IMR-90 (cell line): Measurements from ENCODE around the gene RUFY2. TPM values are rescaled to one million over a fixed set of nuclear protein-coding genes. Genes with fewer than 3 reads are reported as not detected.

Experiments
- ATAC-seq: fragments of 200-7000 bp; cut with Tn5 transposase; 2 replicates; pipeline ENCODE4 v1.9.1; 2020; ENCODE audit warnings: low read depth, mild to moderate bottlenecking, moderate library complexity
- BruUV-seq: library from RNA; stranded (reverse); fragments of 400-500 nt; replicated peaks from 2 replicates; lab custom pipeline; 2021; lab: Mats Ljungman, UMichigan
- CTCF ChIA-PET: fragments of 300-600 bp; formaldehyde crosslinking; extraction: SDS; loops from one replicate; lab custom pipeline; 2021; ENCODE audit warnings: antibody characterized with exemption; lab: Yijun Ruan, JAX
- POLR2A ChIA-PET: fragments of 300-600 bp; sonication (Branson Sonifier 250); formaldehyde crosslinking; loops from one replicate; lab custom pipeline; 2022; ENCODE audit warnings: antibody characterized with exemption; ENCODE audit not compliant: unreplicated experiment; lab: Charles Lee
- DNase-seq: peaks from one replicate; pipeline ENCODE4 v3.0.0; 2013
- H2AFZ ChIP-seq: replicated peaks from 2 replicates; pipeline ENCODE3; 2013; ENCODE audit warnings: low read length, mild to moderate bottlenecking; ENCODE audit not compliant: poor library complexity
- H2AK5ac ChIP-seq: 2 replicates; pipeline ENCODE4 v1.6.1; 2013; ENCODE audit warnings: low read depth, low read length, inconsistent platforms
- H2AK9ac ChIP-seq: replicated peaks from 2 replicates; pipeline ENCODE3; 2013; ENCODE audit warnings: mild to moderate bottlenecking, low read depth, low read length, moderate library complexity; ENCODE audit not compliant: poor library complexity
- H2BK120ac ChIP-seq: 2 replicates; pipeline ENCODE4 v1.6.1; 2013; ENCODE audit warnings: low read depth, low read length, inconsistent platforms
- H2BK15ac ChIP-seq: 3 replicates; pipeline ENCODE4 v1.6.1; 2013; ENCODE audit warnings: low read depth, low read length, inconsistent platforms
- H2BK20ac ChIP-seq: 2 replicates; pipeline ENCODE4 v1.6.1; 2013; ENCODE audit warnings: low read depth, mild to moderate bottlenecking, inconsistent platforms, low read length, moderate library complexity
- H2BK5ac ChIP-seq: 2 replicates; pipeline ENCODE4 v1.6.1; 2013; ENCODE audit warnings: mild to moderate bottlenecking, low read depth, low read length, inconsistent platforms; ENCODE audit not compliant: poor library complexity, severe bottlenecking
- H3K14ac ChIP-seq: replicated peaks from 2 replicates; pipeline ENCODE4 v1.6.1; 2013; ENCODE audit warnings: low read depth, low read length, inconsistent platforms
- H3K18ac ChIP-seq: 2 replicates; pipeline ENCODE4 v1.6.1; 2013; ENCODE audit warnings: low read depth, low read length, control low read depth
- H3K23ac ChIP-seq: 2 replicates; pipeline ENCODE4 v1.6.1; 2013; ENCODE audit warnings: low read depth, low read length, inconsistent platforms
- H3K27ac ChIP-seq: 2 replicates; pipeline ENCODE4 v1.5.1; 2013; ENCODE audit warnings: mild to moderate bottlenecking, control low read depth, low read length; ENCODE audit not compliant: insufficient read depth
- H3K27me3 ChIP-seq: 2 replicates; pipeline ENCODE4 v1.6.1; 2013; ENCODE audit warnings: low read length; ENCODE audit not compliant: control insufficient read depth, insufficient read depth
- H3K36me3 ChIP-seq: 2 replicates; pipeline ENCODE4 v1.6.1; 2013; ENCODE audit warnings: low read length, mixed read lengths; ENCODE audit not compliant: control insufficient read depth, insufficient read depth
- H3K4ac ChIP-seq: 2 replicates; pipeline ENCODE4 v1.6.1; 2013; ENCODE audit warnings: low read depth, low read length, inconsistent platforms
- H3K4me1 ChIP-seq: 2 replicates; pipeline ENCODE4 v1.6.1; 2013; ENCODE audit warnings: low read length, mixed read lengths; ENCODE audit not compliant: control insufficient read depth, insufficient read depth
- H3K4me2 ChIP-seq: 2 replicates; pipeline ENCODE4 v1.6.1; 2013; ENCODE audit warnings: low read depth, mild to moderate bottlenecking, control low read depth, low read length, moderate library complexity
- H3K4me3 ChIP-seq: 2 replicates; pipeline ENCODE4 v1.5.1; 2013; ENCODE audit warnings: low read depth, mild to moderate bottlenecking, control low read depth, low read length, moderate library complexity; ENCODE audit not compliant: insufficient read depth
- H3K56ac ChIP-seq: 2 replicates; pipeline ENCODE4 v1.6.1; 2013; ENCODE audit warnings: low read length, inconsistent platforms; ENCODE audit not compliant: insufficient read depth; ENCODE audit errors: extremely low read depth
- H3K79me1 ChIP-seq, 2 experiments: 2 replicates each; pipeline ENCODE4 v1.6.1; 2013; ENCODE audit warnings: low read length in 2 of 2, inconsistent platforms in 1 of 2, low read depth in 1 of 2
- H3K9ac ChIP-seq: 2 replicates; pipeline ENCODE4 v1.6.1; 2013; ENCODE audit warnings: low read depth, low read length, control low read depth
- H3K9me1 ChIP-seq: 2 replicates; pipeline ENCODE4 v1.6.1; 2013; ENCODE audit warnings: low read length, inconsistent platforms; ENCODE audit not compliant: insufficient read depth
- H3K9me3 ChIP-seq: 2 replicates; pipeline ENCODE4 v1.6.1; 2013; ENCODE audit warnings: low read length; ENCODE audit not compliant: control insufficient read depth, insufficient read depth
- H4K20me1 ChIP-seq: 2 replicates; pipeline ENCODE4 v1.6.1; 2013; ENCODE audit warnings: low read length, inconsistent platforms; ENCODE audit not compliant: insufficient read depth
- H4K5ac ChIP-seq: 2 replicates; pipeline ENCODE4 v1.6.1; 2013; ENCODE audit warnings: mild to moderate bottlenecking, low read depth, low read length, control low read depth
- H4K8ac ChIP-seq, 2 experiments: 2 replicates each; pipeline ENCODE4 v1.6.1; 2013; ENCODE audit warnings: low read depth in 2 of 2, low read length in 2 of 2, control low read depth in 1 of 2, inconsistent platforms in 1 of 2
- H4K91ac ChIP-seq: 2 replicates; pipeline ENCODE4 v1.6.1; 2013; ENCODE audit warnings: low read depth, low read length, inconsistent platforms; ENCODE audit not compliant: insufficient read depth
- BHLHE40 ChIP-seq: fragments of 150-350 bp; IDR thresholded peaks from 2 replicates; pipeline ENCODE4 v1.6.1; 2016; ENCODE audit warnings: mild to moderate bottlenecking, low read depth, low read length
- CEBPB ChIP-seq: IDR thresholded peaks from 2 replicates; pipeline ENCODE4 v1.6.1; 2012; ENCODE audit warnings: low read depth, low read length, improper control_type of control experiment
- ELK1 ChIP-seq: fragments of 150-350 bp; IDR thresholded peaks from 2 replicates; pipeline ENCODE4 v1.6.1; 2016; ENCODE audit warnings: low read depth, mild to moderate bottlenecking, low read length, moderate library complexity, borderline replicate concordance
- FOS ChIP-seq: fragments of 150-350 bp; IDR thresholded peaks from 2 replicates; pipeline ENCODE4 v1.6.1; 2016; ENCODE audit warnings: low read depth, low read length
- MAFK ChIP-seq: IDR thresholded peaks from 2 replicates; pipeline ENCODE4 v1.6.1; 2012; ENCODE audit warnings: low read depth, low read length, improper control_type of control experiment
- POLR2A ChIP-seq: IDR thresholded peaks from 2 replicates; pipeline ENCODE4 v1.6.1; 2012; ENCODE audit warnings: mild to moderate bottlenecking, low read depth, low read length
- RFX5 ChIP-seq: IDR thresholded peaks from 2 replicates; pipeline ENCODE4 v1.8.0; 2012; ENCODE audit warnings: low read depth, mild to moderate bottlenecking, low read length, moderate library complexity
- SMC3 ChIP-seq: fragments of 150-350 bp; IDR thresholded peaks from 2 replicates; pipeline ENCODE4 v1.6.1; 2016; ENCODE audit warnings: low read depth, mild to moderate bottlenecking, antibody characterized with exemption, low read length, moderate library complexity
- USF2 ChIP-seq: fragments of 150-350 bp; IDR thresholded peaks from 2 replicates; pipeline ENCODE4 v1.6.1; 2017; ENCODE audit warnings: mild to moderate bottlenecking, antibody characterized with exemption, low read length, low read depth
- WGBS, 2 experiments: methylation state at CpG; one replicate each; pipeline versions ENCODE4 v1.1.5 to v1.1.7; 2013; ENCODE audit warnings: missing lambda C conversion rate in 2 of 2; ENCODE audit not compliant: insufficient read length in 1 of 2; ENCODE audit errors: extremely low coverage in 2 of 2; 5-methylcytosine and 5-hydroxymethylcytosine counted together
- dilution Hi-C: fragments of 300-500 bp; cut with HindIII; formaldehyde crosslinking; loops from one replicate; pipeline ENCODE4 v1.14.3; 2018; ENCODE audit warnings: low sequenced_read_pairs; ENCODE audit not compliant: unreplicated experiment
- in situ Hi-C: fragments of 300-500 bp; cut with MboI; formaldehyde crosslinking; loops from 3 replicates; pipeline ENCODE4 v1.14.3; 2019; ENCODE audit warnings: low sequenced_read_pairs, inconsistent platforms, mixed read lengths
- intact Hi-C: fragments of 100-400 bp; cut with micrococcal nuclease; formaldehyde crosslinking; loops from 2 replicates; pipeline ENCODE4 v1.10.0; 2022
- polyA plus RNA-seq, 3 experiments: library from polyadenylated mRNA; depleted of rRNA; stranded (reverse); fragments of >200 nt; gene quantifications; 2 replicates each; pipeline ENCODE4 v1.2.3, GENCODE V29; 2012; ENCODE audit warnings: low replicate concordance in 1 of 3
- total RNA-seq: library from RNA; depleted of rRNA; stranded (reverse); fragments of >200 nt; gene quantifications from 2 replicates; pipeline ENCODE4 v1.2.3, GENCODE V29; 2012

The RUFY2 gene
- total and polyA plus RNA-seq, 2 of the 4 experiments (the other 2 are of a cell fraction) = 6.7 to 6.8 TPM

GRCh38 chr10:68353537-68353936 lies 53.5 kb downstream of the RUFY2 start:
- no peak overlapping the region for H3K23ac ChIP-seq
- H3K27ac ChIP-seq = no peak overlapping the region
- H4K20me1 ChIP-seq = no peaks in the 10 kb centered on the region
- dilution Hi-C loops = no loop called here
- H3K18ac ChIP-seq = no peak overlapping the region
- POLR2A ChIA-PET = no interaction called here
- intact Hi-C loops = no loop called here
- H2AK5ac ChIP-seq = no peak overlapping the region
- H3K9me3 ChIP-seq = no peaks in the 10 kb centered on the region
- no TSS peak for BruUV-seq
- CTCF ChIA-PET = no interaction called here
- no peak overlapping the region for H3K4ac ChIP-seq
- H2AK9ac ChIP-seq = no peak overlapping the region
- H2BK120ac ChIP-seq = no peak overlapping the region
- H2BK15ac ChIP-seq = no peak overlapping the region
- H3K36me3 ChIP-seq = peaks cover 32% of the 10 kb centered on the region
- no peaks in the 10 kb centered on the region for H3K4me1 ChIP-seq
- ATAC-seq (no peak), DNase-seq (no peak)
- TF ChIP-seq USF2 (no peak), CEBPB (no peak), FOS (no peak), RFX5 (no peak), SMC3 (no peak), BHLHE40 (no peak), ELK1 (no peak), MAFK (no peak), POLR2A (no peak)
- in situ Hi-C loops = no loop called here
- no peak overlapping the region for H2AFZ ChIP-seq
- no peak overlapping the region for H2BK5ac ChIP-seq
- H3K27me3 ChIP-seq = no peaks in the 10 kb centered on the region
- H3K14ac ChIP-seq = no peak overlapping the region
- H3K9ac ChIP-seq = no peak overlapping the region
- no peaks in the 10 kb centered on the region for H3K79me1 ChIP-seq
- H3K4me2 ChIP-seq = no peak overlapping the region
- no peak overlapping the region for H3K56ac ChIP-seq
- no peak overlapping the region for H2BK20ac ChIP-seq
- no peak overlapping the region for H3K4me3 ChIP-seq
- H4K91ac ChIP-seq = no peak overlapping the region
- no CpG with 5 or more reads among the region's 2 CpGs for WGBS, 2 experiments
- H3K9me1 ChIP-seq = no peaks in the 10 kb centered on the region
- no peak overlapping the region for H4K8ac ChIP-seq
- no peak overlapping the region for H4K5ac ChIP-seq
